GM13977 (cell line): ENCODE data around the gene GALNT18.

Experiments
- DNase-seq: peaks from one replicate; pipeline ENCODE4 v3.0.0; 2012; ENCODE audit warnings: low spot score
- CTCF ChIP-seq: IDR thresholded peaks from 2 replicates; pipeline ENCODE4 v1.5.1; 2012; ENCODE audit warnings: mild to moderate bottlenecking, control low read depth; ENCODE audit not compliant: insufficient read depth; ENCODE audit errors: extremely low read depth, missing control alignments
- in situ Hi-C: fragments of 300-500 bp; cut with MboI; formaldehyde crosslinking; loops from one replicate; pipeline ENCODE4 v1.12.0; 2022; ENCODE audit warnings: low sequenced_read_pairs, low pct_unique_long_range_greater_than_20kb, mixed read lengths, inconsistent platforms; ENCODE audit not compliant: unreplicated experiment

GALNT18 gene

DNA sequence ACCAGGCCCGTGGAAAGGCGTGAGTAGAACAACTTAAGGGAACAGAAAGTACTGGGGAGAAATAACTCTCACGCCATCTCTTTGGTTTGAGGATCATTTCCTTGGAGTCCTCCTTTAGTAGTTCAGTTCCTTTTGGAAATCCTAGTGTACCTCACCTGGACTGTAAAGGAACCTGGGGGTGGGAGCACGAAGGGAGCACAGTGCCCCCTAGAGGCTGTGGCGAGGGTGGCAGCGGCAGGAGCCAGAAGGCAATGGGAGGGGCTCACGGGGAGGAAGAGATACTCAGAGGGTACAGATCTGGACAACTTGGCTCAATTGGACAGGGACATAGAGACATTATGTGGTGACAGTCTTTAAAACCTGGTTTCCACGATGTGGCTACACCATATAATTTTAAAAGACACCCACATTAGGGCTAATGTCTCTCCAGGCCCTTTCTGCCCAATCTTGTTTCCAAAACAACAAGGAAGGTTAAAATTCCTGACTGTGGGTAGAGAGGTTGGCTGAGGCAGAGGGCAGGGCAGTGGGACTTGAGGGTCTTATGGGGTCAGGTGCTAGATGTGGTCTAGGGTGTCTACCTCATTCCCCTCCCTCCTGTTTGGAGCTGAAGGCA lies 355.7 kb downstream of the GALNT18 start:
- TF ChIP-seq CTCF, result peak; percentile 95
- in situ Hi-C loops, result no loop called here
- DNase-seq, result peak; percentile 80

- no peak for DNase-seq
- in situ Hi-C loops, result no loop called here
- TF ChIP-seq CTCF, result no peak
These were observed 356.5 kb downstream of the GALNT18 start for GRCh38 chr11:11265320-11265719.

GRCh38 chr11:11263238-11264005 lies 358.4 kb downstream of the GALNT18 start:
- in situ Hi-C loops, result no loop called here
- DNase-seq, result no peak

GRCh38 chr11:11262171-11262920 lies 359.5 kb downstream of the GALNT18 start:
- TF ChIP-seq CTCF, result no peak
- no peak for DNase-seq
- in situ Hi-C loops, result no loop called here

More at GRCh38 chr11:11263238-11264005, 358.4 kb downstream of the GALNT18 start:
- TF ChIP-seq CTCF, result no peak

- DNase-seq, result no peak
- TF ChIP-seq CTCF, result no peak
- in situ Hi-C loops, result no loop called here
These were observed 360.2 kb downstream of the GALNT18 start for GRCh38 chr11:11261629-11262028.

GRCh38 chr11:11260903-11261302 lies 360.9 kb downstream of the GALNT18 start:
- TF ChIP-seq CTCF, result no peak
- no peak for DNase-seq
- in situ Hi-C loops, result no loop called here
